ENCODE data around the gene PALD1.

Gene PALD1

GRCh38 chr10:70534281-70534680 is 55.7 kb downstream of the PALD1 start:
- TF ChIP-seq RAD21 (IDR thresholded peaks at IDR 0.05; ENCODE audit: low read depth) (no peak), USF1 (IDR thresholded peaks at IDR 0.05) (no peak), NFIC (IDR thresholded peaks at IDR 0.05) (no peak), TCF12 (IDR thresholded peaks at IDR 0.05; ENCODE audit: low read depth) (no peak), FOXM1 (IDR thresholded peaks at IDR 0.05; ENCODE audit: borderline replicate concordance, low read depth) (no peak)

DNA sequence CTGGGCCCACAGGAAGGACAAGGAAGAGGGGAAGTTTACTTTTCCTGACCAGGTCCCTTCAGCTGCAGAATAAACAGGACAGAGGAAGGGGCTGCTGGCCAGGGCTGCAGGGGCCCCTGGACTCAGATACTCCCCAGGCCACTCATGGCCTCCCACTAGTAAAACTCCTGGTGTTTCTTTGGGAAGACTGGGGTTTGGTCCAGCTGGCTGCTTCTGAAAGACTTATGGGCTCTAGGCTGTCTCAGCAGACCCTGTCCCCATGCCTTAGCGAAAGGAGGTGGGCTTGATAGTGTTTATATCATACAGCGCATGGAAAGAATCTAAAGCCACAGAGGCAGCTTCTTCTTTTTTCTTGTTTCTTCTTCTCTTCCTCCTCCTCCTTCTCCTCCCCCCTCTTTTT is 56.4 kb downstream of the PALD1 start:
- TF ChIP-seq TCF12 (IDR thresholded peaks at IDR 0.05; ENCODE audit: low read depth) (no peak), YY1 (IDR thresholded peaks at IDR 0.05; ENCODE audit: low read depth) (no peak), TEAD4 (IDR thresholded peaks at IDR 0.05) (no peak), CREB1 (IDR thresholded peaks at IDR 0.05; ENCODE audit: low read depth) (no peak), USF1 (IDR thresholded peaks at IDR 0.05) (no peak), EGR1 (IDR thresholded peaks at IDR 0.05) (no peak), EP300 (IDR thresholded peaks at IDR 0.05; ENCODE audit: borderline replicate concordance) (no peak), NFIC (IDR thresholded peaks at IDR 0.05) (no peak), ZBTB7A (IDR thresholded peaks at IDR 0.05; ENCODE audit: low read depth) (no peak), FOXM1 (IDR thresholded peaks at IDR 0.05; ENCODE audit: borderline replicate concordance, low read depth) (no peak), MAX (IDR thresholded peaks at IDR 0.05) (no peak), CEBPB (IDR thresholded peaks at IDR 0.05) (no peak), TAF1 (IDR thresholded peaks at IDR 0.05; ENCODE audit: low read depth) (no peak), RAD21 (IDR thresholded peaks at IDR 0.05; ENCODE audit: low read depth) (no peak)
- TF ChIP-seq, protein P1, sequence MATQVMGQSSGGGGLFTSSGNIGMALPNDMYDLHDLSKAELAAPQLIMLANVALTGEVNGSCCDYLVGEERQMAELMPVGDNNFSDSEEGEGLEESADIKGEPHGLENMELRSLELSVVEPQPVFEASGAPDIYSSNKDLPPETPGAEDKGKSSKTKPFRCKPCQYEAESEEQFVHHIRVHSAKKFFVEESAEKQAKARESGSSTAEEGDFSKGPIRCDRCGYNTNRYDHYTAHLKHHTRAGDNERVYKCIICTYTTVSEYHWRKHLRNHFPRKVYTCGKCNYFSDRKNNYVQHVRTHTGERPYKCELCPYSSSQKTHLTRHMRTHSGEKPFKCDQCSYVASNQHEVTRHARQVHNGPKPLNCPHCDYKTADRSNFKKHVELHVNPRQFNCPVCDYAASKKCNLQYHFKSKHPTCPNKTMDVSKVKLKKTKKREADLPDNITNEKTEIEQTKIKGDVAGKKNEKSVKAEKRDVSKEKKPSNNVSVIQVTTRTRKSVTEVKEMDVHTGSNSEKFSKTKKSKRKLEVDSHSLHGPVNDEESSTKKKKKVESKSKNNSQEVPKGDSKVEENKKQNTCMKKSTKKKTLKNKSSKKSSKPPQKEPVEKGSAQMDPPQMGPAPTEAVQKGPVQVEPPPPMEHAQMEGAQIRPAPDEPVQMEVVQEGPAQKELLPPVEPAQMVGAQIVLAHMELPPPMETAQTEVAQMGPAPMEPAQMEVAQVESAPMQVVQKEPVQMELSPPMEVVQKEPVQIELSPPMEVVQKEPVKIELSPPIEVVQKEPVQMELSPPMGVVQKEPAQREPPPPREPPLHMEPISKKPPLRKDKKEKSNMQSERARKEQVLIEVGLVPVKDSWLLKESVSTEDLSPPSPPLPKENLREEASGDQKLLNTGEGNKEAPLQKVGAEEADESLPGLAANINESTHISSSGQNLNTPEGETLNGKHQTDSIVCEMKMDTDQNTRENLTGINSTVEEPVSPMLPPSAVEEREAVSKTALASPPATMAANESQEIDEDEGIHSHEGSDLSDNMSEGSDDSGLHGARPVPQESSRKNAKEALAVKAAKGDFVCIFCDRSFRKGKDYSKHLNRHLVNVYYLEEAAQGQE (IDR thresholded peaks at IDR 0.05; ENCODE audit: low read depth) = no peak

GRCh38 chr10:70535451-70535850 is 56.9 kb downstream of the PALD1 start:
- TF ChIP-seq CREB1 (IDR thresholded peaks at IDR 0.05; ENCODE audit: low read depth) = no peak
- no peak for TF ChIP-seq MAX (IDR thresholded peaks at IDR 0.05)
- TF ChIP-seq YY1 (IDR thresholded peaks at IDR 0.05; ENCODE audit: low read depth) = no peak
- no peak for TF ChIP-seq FOXM1 (IDR thresholded peaks at IDR 0.05; ENCODE audit: borderline replicate concordance, low read depth)
- TF ChIP-seq EGR1 (IDR thresholded peaks at IDR 0.05) = no peak
- TF ChIP-seq, protein P1 (IDR thresholded peaks at IDR 0.05; ENCODE audit: low read depth) = no peak
- no peak for TF ChIP-seq EP300 (IDR thresholded peaks at IDR 0.05; ENCODE audit: borderline replicate concordance)
- no peak for TF ChIP-seq CEBPB (IDR thresholded peaks at IDR 0.05)
- TF ChIP-seq NFIC (IDR thresholded peaks at IDR 0.05) = no peak
- TF ChIP-seq TEAD4 (IDR thresholded peaks at IDR 0.05) = no peak

- TF ChIP-seq CREB1 (IDR thresholded peaks at IDR 0.05; ENCODE audit: low read depth) = no peak
- TF ChIP-seq RAD21 (IDR thresholded peaks at IDR 0.05; ENCODE audit: low read depth) = peak; percentile 50
Observed at GRCh38 chr10:70536196-70536861, 57.8 kb downstream of the PALD1 start.

DNA sequence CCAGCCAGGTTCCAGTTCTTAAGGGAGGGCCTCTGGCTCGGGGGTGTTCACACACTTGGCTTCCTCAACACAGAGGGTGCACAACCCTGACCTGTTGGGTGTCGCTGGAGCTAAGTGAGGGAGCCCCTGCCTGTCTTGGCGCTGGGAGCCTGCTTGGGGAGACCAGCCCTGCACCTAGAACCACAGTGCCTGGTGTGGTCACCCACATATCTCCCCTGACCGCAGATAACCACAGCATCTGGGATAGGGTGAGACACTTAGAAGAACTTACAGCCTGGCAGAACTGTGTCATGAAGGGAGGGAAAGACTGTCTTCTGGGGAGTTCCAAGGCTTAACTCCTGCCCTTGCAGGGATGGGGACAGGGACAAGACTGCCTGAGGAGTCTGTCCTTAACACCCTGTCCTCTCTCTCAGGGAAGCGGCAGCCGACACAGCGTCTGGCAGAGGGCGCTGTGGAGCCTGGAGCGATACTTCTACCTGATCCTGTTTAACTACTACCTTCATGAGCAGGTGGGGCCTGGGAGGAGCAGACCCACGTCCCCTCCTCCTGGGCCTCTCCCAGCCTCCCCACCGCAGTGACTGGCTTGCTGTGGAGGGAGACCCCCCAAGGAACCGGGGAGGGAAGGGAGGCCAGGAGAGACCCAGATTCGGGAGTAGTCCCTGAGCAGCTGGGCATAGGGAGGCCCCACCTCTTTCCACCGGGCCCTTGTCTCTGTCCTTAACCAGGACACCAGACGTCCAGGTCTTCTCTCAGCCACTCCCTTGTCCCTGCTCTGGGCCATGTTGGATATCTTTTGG is 59.0 kb downstream of the PALD1 start:
- TF ChIP-seq RAD21 (IDR thresholded peaks at IDR 0.05; ENCODE audit: low read depth) (peak; percentile 41), ZBTB7A (IDR thresholded peaks at IDR 0.05; ENCODE audit: low read depth) (peak; percentile 56; the same call in 1 of the 2 replicates), TCF12 (IDR thresholded peaks at IDR 0.05; ENCODE audit: low read depth) (no peak)
- TF ChIP-seq, protein P1 (IDR thresholded peaks at IDR 0.05; ENCODE audit: low read depth) = no peak

All from Ishikawa (cell line).